PFSK-1 (cell line): ENCODE results near the gene MAPT.

Experiments used
- FOXP2 ChIP-seq: optimal IDR thresholded peaks from 2 replicates; pipeline ENCODE3; 2011; ENCODE audit warnings: borderline replicate concordance, control low read depth, inconsistent platforms; ENCODE audit not compliant: insufficient read depth; ENCODE audit errors: extremely low read length, extremely low read depth
- POLR2AphosphoS5 ChIP-seq: IDR thresholded peaks from 2 replicates; pipeline ENCODE4 v1.6.1; 2012; ENCODE audit warnings: low read depth, mild to moderate bottlenecking, control low read depth, low read length, moderate library complexity
- SIN3A ChIP-seq: IDR thresholded peaks from 2 replicates; pipeline ENCODE4 v1.6.1; 2012; ENCODE audit warnings: mild to moderate bottlenecking, low read length, moderate library complexity, borderline replicate concordance; ENCODE audit not compliant: insufficient read depth
- TAF1 ChIP-seq: IDR thresholded peaks from 2 replicates; pipeline ENCODE4 v1.6.1; 2012; ENCODE audit warnings: low read length, control low read depth, borderline replicate concordance; ENCODE audit not compliant: insufficient read depth
- TF ChIP-seq, protein P1 (sequence below), 2 experiments: IDR thresholded peaks; 2 replicates each; pipeline versions ENCODE4 v1.6.1 to v1.8.0; 2011 to 2012; ENCODE audit warnings: low read depth in 2 of 2, low read length in 2 of 2, control low read depth in 1 of 2, inconsistent platforms in 1 of 2, mild to moderate bottlenecking in 1 of 2, moderate library complexity in 1 of 2; ENCODE audit not compliant: insufficient read depth in 1 of 2

The MAPT gene

DNA sequence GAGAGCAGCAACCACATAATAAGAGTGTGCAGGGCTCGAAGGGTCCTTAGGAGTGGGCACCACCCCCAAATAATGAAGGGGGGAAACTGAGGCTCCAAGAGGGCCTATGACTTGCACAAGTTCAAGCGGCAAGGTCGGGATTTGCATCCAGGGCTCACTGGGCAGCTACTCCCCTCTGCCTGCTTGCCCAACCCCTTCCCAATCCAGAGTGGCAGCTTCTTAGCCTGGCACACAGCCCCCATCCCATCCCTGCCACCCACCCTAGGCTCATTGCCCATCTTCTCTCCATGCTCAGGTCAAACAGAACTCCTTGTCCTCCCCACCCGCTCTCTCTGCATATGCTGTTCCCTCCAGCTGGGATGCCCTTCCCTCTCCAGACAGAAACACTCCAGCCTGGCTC is 47.3 kb upstream of the MAPT start:
- no peak for TF ChIP-seq POLR2AphosphoS5
- no peak for TF ChIP-seq SIN3A
- no peak for TF ChIP-seq FOXP2
- TF ChIP-seq, protein P1, sequence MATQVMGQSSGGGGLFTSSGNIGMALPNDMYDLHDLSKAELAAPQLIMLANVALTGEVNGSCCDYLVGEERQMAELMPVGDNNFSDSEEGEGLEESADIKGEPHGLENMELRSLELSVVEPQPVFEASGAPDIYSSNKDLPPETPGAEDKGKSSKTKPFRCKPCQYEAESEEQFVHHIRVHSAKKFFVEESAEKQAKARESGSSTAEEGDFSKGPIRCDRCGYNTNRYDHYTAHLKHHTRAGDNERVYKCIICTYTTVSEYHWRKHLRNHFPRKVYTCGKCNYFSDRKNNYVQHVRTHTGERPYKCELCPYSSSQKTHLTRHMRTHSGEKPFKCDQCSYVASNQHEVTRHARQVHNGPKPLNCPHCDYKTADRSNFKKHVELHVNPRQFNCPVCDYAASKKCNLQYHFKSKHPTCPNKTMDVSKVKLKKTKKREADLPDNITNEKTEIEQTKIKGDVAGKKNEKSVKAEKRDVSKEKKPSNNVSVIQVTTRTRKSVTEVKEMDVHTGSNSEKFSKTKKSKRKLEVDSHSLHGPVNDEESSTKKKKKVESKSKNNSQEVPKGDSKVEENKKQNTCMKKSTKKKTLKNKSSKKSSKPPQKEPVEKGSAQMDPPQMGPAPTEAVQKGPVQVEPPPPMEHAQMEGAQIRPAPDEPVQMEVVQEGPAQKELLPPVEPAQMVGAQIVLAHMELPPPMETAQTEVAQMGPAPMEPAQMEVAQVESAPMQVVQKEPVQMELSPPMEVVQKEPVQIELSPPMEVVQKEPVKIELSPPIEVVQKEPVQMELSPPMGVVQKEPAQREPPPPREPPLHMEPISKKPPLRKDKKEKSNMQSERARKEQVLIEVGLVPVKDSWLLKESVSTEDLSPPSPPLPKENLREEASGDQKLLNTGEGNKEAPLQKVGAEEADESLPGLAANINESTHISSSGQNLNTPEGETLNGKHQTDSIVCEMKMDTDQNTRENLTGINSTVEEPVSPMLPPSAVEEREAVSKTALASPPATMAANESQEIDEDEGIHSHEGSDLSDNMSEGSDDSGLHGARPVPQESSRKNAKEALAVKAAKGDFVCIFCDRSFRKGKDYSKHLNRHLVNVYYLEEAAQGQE (IDR thresholded peaks at IDR 0.05; ENCODE audit: insufficient read depth in 1 of 2, low read depth in 2 of 2, low read length in 2 of 2): no peak
- no peak for TF ChIP-seq TAF1

DNA sequence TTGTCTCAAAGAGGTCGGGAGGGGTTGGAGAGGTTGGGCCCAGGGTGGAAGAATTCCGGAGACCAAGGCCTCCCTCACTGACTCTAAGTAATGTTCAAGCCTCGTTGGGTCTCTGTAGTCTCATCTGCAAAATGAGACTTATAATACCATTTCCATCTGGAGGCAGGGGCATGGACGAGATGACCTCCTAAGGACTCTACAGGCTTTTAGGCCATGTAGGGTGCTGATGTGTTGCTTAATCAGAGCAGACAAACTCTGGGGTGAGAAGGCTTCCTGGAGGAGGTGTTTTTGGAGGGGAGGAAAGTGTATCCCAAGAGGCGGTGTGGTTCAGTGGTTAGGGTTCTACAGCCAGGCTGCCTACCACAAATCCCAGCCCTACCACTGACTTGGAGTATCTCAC is 46.6 kb upstream of the MAPT start:
- TF ChIP-seq, protein P1 (IDR thresholded peaks at IDR 0.05; ENCODE audit: insufficient read depth in 1 of 2, low read depth in 2 of 2, low read length in 2 of 2): no peak
- TF ChIP-seq TAF1 (no peak), FOXP2 (no peak), SIN3A (no peak), POLR2AphosphoS5 (no peak)

DNA sequence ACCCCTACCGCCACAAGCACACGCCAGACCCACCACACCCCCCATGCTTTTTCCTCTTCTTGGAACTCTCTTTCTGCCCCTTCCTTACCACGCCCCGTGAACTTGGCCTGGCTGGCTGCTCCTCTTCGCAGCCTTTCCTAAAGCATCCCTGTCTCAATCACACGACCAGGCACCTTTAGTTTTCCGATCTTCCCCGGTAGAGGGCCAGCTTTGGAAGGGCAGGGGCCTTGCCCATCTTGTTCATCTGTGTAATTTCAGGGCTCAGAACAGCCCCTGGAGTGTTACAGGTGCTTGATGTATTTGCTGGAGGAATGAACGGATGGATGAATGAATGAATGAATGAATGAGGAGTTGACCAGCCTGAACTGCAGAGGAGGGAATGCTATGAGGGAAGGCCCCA is 45.9 kb upstream of the MAPT start:
- TF ChIP-seq POLR2AphosphoS5 (no peak), TAF1 (no peak), FOXP2 (no peak)
- TF ChIP-seq, protein P1 (IDR thresholded peaks at IDR 0.05; ENCODE audit: insufficient read depth in 1 of 2, low read depth in 2 of 2, low read length in 2 of 2): no peak

DNA sequence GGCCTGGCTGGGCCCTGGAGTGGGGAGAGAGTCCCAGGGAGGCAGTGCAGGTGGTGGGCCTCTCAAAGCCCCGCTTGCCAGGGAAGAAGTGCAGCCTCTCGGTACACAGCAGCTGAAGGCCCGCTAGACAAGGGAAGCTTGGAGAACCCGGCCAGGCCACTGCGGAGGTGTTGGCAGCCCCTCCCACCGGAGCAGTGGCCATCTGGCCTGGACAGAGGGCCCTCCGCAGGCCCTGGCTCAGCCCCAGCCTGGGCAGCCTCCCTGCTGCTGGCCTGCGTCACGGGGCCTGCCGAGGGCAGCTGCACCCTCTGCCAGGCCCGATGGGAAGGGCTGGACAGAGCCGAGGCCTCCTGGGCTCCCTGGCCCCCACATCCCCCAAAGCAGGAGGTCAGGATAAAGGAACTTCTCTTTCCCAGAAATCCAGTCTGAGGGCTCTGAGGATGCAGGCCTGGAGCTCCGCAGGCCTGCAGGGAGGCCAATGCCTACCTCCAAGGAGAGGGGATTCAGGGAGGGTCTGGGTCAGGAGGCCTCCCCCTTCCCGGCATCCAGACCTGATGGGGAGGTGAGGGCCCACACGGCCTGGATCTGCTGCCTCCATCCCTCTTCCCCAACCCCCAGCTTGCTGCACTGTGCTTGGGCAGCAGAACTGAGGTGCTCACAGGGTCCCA is 45.4 kb upstream of the MAPT start:
- TF ChIP-seq POLR2AphosphoS5: no peak
- TF ChIP-seq, protein P1 (IDR thresholded peaks at IDR 0.05; ENCODE audit: insufficient read depth in 1 of 2, low read depth in 2 of 2, low read length in 2 of 2): no peak
- TF ChIP-seq TAF1: no peak
- TF ChIP-seq FOXP2: no peak
- TF ChIP-seq SIN3A: no peak

DNA sequence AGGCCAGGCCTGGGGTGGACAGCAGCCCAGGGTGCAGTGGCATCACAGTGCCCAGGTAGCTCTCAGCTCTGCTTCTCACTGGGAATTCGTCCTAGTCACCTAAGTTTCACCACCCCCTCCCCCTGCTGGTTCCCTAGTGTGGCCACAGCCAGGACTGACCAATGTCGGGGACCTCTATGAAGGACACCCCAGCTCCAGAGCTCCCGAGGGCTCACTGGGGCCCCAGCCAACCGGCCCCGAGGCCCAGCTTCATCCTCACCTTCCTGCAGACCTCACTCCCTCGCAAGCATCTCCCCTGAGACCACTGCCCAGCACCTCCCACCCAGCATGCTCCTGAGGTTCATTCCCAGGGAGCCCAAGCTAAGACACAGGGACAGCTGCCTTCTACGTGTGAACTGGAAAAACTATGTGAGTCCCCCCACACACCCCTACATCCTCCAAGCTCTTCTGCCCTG is 44.8 kb upstream of the MAPT start:
- TF ChIP-seq POLR2AphosphoS5 (no peak), TAF1 (no peak), FOXP2 (no peak), SIN3A (no peak)
- TF ChIP-seq, protein P1 (IDR thresholded peaks at IDR 0.05; ENCODE audit: insufficient read depth in 1 of 2, low read depth in 2 of 2, low read length in 2 of 2): no peak
